IMR-90 (cell line): Measurements from ENCODE around the gene PTPRG.

Experiments
- MAFK ChIP-seq: IDR thresholded peaks from 2 replicates; pipeline ENCODE4 v1.6.1; 2012; ENCODE audit warnings: low read depth, low read length, improper control_type of control experiment
- MXI1 ChIP-seq: IDR thresholded peaks from 2 replicates; pipeline ENCODE4 v1.6.1; 2012; ENCODE audit warnings: low read depth, mild to moderate bottlenecking, low read length, moderate library complexity, borderline replicate concordance
- POLR2A ChIP-seq: IDR thresholded peaks from 2 replicates; pipeline ENCODE4 v1.6.1; 2012; ENCODE audit warnings: mild to moderate bottlenecking, low read depth, low read length
- RCOR1 ChIP-seq: IDR thresholded peaks from 2 replicates; pipeline ENCODE4 v1.6.1; 2012; ENCODE audit warnings: mild to moderate bottlenecking, low read length, improper control_type of control experiment; ENCODE audit not compliant: insufficient replicate concordance
- RFX5 ChIP-seq: IDR thresholded peaks from 2 replicates; pipeline ENCODE4 v1.8.0; 2012; ENCODE audit warnings: low read depth, mild to moderate bottlenecking, low read length, moderate library complexity
- TF ChIP-seq, protein P1 (sequence below): conservative IDR thresholded peaks from 2 replicates; pipeline ENCODE4 v1.5.1; 2012; ENCODE audit warnings: mild to moderate bottlenecking, low read depth, low read length, improper control_type of control experiment

DNA sequence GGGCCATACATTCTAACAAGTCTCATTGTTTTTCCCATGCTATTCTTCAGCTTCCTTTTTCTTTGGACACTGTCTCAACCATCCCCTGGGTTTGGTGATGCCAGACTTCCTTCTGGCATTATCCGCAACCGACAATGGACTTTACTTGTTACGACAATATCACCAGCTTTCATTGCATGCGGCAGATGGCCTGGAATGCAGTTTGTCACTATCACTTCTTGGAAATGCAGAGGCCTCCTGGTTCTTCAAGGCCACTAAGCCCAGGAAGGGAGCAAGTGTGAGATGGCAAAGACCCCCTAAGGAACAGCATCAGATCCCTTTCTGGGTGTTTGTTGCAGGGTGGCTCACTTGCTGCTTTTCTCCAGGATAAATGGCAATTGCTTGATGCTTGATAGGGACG is 128.6 kb downstream of the PTPRG start:
- TF ChIP-seq, protein P1, sequence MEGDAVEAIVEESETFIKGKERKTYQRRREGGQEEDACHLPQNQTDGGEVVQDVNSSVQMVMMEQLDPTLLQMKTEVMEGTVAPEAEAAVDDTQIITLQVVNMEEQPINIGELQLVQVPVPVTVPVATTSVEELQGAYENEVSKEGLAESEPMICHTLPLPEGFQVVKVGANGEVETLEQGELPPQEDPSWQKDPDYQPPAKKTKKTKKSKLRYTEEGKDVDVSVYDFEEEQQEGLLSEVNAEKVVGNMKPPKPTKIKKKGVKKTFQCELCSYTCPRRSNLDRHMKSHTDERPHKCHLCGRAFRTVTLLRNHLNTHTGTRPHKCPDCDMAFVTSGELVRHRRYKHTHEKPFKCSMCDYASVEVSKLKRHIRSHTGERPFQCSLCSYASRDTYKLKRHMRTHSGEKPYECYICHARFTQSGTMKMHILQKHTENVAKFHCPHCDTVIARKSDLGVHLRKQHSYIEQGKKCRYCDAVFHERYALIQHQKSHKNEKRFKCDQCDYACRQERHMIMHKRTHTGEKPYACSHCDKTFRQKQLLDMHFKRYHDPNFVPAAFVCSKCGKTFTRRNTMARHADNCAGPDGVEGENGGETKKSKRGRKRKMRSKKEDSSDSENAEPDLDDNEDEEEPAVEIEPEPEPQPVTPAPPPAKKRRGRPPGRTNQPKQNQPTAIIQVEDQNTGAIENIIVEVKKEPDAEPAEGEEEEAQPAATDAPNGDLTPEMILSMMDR: no peak
- TF ChIP-seq RCOR1 (no peak), POLR2A (no peak), RFX5 (no peak), MXI1 (no peak), MAFK (no peak)
